Neutrophil (primary cell): Measurements from ENCODE around the gene ZNRD2.

ENCODE experiments used
- H3K27ac ChIP-seq: fragments of 200-600 bp; sonication (generic); 2 replicates; pipeline ENCODE4 v1.5.1; 2016; ENCODE audit warnings: mild to moderate bottlenecking, moderate library complexity
- H3K27me3 ChIP-seq: fragments of 200-600 bp; sonication (generic); 2 replicates; pipeline ENCODE4 v1.6.0; 2016; ENCODE audit warnings: mild to moderate bottlenecking
- H3K36me3 ChIP-seq: fragments of 200-600 bp; sonication (generic); 2 replicates; pipeline ENCODE4 v1.5.1; 2017
- H3K4me1 ChIP-seq, 2 experiments: fragments of 200-600 bp in 1 of 2; sonication (generic) in 1 of 2; 1 replicate in 1 of 2; 2 replicates in 1 of 2; pipeline versions ENCODE4 v1.5.1 to v1.6.1; 2013 to 2016; ENCODE audit warnings: low read depth in 1 of 2, low read length in 1 of 2, mild to moderate bottlenecking in 1 of 2, moderate library complexity in 1 of 2; ENCODE audit not compliant: control insufficient read depth in 1 of 2, insufficient read depth in 1 of 2
- H3K4me3 ChIP-seq, 2 experiments: fragments of 200-600 bp in 1 of 2; sonication (generic) in 1 of 2; 1 replicate in 1 of 2; 2 replicates in 1 of 2; pipeline ENCODE4 v1.5.1; 2013 to 2016; ENCODE audit warnings: low read depth in 1 of 2, low read length in 1 of 2, mild to moderate bottlenecking in 1 of 2, moderate library complexity in 1 of 2
- H3K9me3 ChIP-seq: fragments of 200-600 bp; sonication (generic); 2 replicates; pipeline ENCODE4 v1.5.1; 2016
- TF ChIP-seq, protein P1 (sequence below): fragments of 200-600 bp; sonication (generic); IDR thresholded peaks from 2 replicates; pipeline ENCODE4 v1.5.1; 2016; ENCODE audit warnings: antibody characterized with exemption

The ZNRD2 gene

DNA sequence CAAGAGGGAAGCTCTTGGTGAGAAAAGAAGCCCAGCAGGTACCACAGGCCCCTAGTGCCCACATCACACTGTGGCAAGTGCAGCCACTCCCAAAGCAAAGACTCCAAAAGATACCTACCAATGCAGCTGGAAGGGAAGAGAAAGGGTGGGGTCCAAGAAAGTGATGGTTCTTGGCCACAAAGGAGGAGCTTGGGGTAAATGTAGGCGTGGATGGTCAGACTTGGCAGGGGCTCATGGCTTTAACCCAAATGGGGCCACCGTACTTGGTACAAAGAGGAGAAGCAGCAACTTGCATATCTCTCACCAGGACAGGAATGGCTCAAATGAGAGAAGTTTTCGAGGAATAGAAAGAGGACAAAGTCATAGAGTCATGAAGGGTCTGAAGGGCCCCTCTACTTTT lies 39.0 kb downstream of the ZNRD2 start:
- Histone ChIP-seq H3K4me3 (no peak overlapping the region), H3K4me1 (peaks cover 47 to 52% of the 10 kb centered on the region in 2 experiments), H3K27ac (peak overlapping the region; percentile 98), H3K9me3 (no peaks in the 10 kb centered on the region), H3K36me3 (peaks cover 77% of the 10 kb centered on the region), H3K27me3 (no peaks in the 10 kb centered on the region)
- TF ChIP-seq, protein P1, sequence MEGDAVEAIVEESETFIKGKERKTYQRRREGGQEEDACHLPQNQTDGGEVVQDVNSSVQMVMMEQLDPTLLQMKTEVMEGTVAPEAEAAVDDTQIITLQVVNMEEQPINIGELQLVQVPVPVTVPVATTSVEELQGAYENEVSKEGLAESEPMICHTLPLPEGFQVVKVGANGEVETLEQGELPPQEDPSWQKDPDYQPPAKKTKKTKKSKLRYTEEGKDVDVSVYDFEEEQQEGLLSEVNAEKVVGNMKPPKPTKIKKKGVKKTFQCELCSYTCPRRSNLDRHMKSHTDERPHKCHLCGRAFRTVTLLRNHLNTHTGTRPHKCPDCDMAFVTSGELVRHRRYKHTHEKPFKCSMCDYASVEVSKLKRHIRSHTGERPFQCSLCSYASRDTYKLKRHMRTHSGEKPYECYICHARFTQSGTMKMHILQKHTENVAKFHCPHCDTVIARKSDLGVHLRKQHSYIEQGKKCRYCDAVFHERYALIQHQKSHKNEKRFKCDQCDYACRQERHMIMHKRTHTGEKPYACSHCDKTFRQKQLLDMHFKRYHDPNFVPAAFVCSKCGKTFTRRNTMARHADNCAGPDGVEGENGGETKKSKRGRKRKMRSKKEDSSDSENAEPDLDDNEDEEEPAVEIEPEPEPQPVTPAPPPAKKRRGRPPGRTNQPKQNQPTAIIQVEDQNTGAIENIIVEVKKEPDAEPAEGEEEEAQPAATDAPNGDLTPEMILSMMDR: no peak

- Histone ChIP-seq H3K36me3 (peaks cover 72% of the 10 kb centered on the region), H3K27me3 (no peaks in the 10 kb centered on the region), H3K4me1 (peaks cover 50 to 52% of the 10 kb centered on the region in 2 experiments), H3K27ac (peak overlapping the region; percentile 98), H3K9me3 (no peaks in the 10 kb centered on the region), H3K4me3 (peak overlapping the region in 1 of 2 experiments; percentile 96)
- TF ChIP-seq, protein P1: no peak
Measured at GRCh38 chr11:65609665-65610064, 39.4 kb downstream of the ZNRD2 start.

DNA sequence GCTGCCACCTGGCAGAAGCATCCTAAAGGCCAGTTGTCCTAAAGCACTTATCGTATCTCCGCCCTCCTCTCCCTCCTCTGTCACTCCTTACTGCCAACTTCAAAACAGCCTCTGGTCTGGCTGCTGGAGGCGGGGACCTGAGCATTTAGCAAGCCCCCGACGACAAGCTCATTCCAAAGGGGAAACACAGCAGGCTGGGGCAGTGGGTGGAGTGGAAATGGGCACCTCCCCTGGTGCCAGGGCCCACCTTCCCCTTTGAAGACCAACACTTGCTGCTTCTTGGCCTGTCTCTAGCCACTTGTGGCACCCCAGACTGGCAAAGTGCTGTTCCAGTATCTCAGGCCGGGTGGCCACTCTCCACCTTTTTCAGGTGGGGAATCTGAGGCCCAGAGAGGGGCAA lies 40.1 kb downstream of the ZNRD2 start:
- Histone ChIP-seq H3K9me3 (no peaks in the 10 kb centered on the region), H3K36me3 (peaks cover 65% of the 10 kb centered on the region), H3K27me3 (no peaks in the 10 kb centered on the region), H3K4me1 (peaks cover 50 to 56% of the 10 kb centered on the region in 2 experiments), H3K27ac (peak overlapping the region; percentile 98), H3K4me3 (peak overlapping the region; percentile 88 to 96)
- TF ChIP-seq, protein P1: no peak

DNA sequence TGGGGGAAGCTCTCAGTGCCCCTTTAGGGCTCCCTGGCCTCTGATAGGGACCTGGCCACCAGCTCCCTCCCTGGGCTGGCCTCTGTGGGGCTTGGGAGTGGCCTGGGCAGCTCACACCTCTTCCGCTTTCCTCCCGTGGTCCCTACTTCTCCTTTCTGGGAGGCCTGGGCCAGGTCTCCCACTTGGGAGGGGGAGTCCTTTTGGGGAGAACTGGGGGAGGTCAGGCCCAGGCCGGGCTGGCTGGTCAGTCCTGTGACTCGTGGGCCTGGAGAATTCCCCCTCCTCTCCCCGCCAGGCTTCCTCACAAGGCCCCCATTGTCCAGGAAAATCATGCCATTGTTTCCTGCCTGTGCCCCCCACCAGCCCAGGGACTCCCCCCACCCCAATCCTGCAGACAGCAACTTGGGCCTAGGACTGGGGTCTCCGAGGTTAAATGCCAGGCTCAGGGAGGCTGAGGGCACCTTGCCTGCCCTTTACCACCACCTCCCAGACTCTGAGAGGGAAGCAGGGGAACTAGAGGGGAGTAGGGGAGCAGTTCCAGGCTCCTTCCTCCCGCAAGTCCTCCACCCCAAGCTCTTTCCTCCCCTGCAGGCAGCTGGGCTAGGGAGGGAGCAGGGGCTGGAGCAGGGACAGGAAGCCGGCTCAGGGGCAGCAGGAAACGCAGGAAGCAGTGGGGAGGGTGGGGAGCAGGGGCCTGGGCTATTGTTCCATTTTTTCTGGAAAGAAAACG lies 40.9 kb downstream of the ZNRD2 start:
- H3K27ac ChIP-seq: peak overlapping the region; percentile 98
- H3K36me3 ChIP-seq: peaks cover 57% of the 10 kb centered on the region
- TF ChIP-seq, protein P1: peak; percentile 10
- no peaks in the 10 kb centered on the region for H3K9me3 ChIP-seq
- H3K27me3 ChIP-seq: no peaks in the 10 kb centered on the region
- peak overlapping the region; percentile 88 to 96 for H3K4me3 ChIP-seq
- H3K4me1 ChIP-seq: peaks cover 51 to 60% of the 10 kb centered on the region in 2 experiments

- no peaks in the 10 kb centered on the region for H3K27me3 ChIP-seq
- H3K4me3 ChIP-seq: peak overlapping the region; percentile 88 to 96
- H3K27ac ChIP-seq: peak overlapping the region; percentile 98
- peaks cover 59 to 68% of the 10 kb centered on the region in 2 experiments for H3K4me1 ChIP-seq
- no peaks in the 10 kb centered on the region for H3K9me3 ChIP-seq
- TF ChIP-seq, protein P1: no peak
- H3K36me3 ChIP-seq: peaks cover 50% of the 10 kb centered on the region
Measured at GRCh38 chr11:65611758-65612603, 41.7 kb downstream of the ZNRD2 start.
